ENCODE results near the gene CCDC148.
"Not testable (repeated sequence)": the region's sequence is repeated elsewhere in the genome, so short reads cannot be mapped to it uniquely, and the experiment has no call there.

Gene CCDC148

GRCh38 chr2:158357122-158357521, 99.4 kb downstream of the CCDC148 start:
- H3K27me3 Mint-ChIP-seq (ENCODE audit: low read depth), result no peaks in the 10 kb centered on the region
- H3K9me3 Mint-ChIP-seq, result peaks cover 20% of the 10 kb centered on the region
- peaks cover 3% of the 10 kb centered on the region for H3K36me3 Mint-ChIP-seq (ENCODE audit: low read depth)
- no peaks in the 10 kb centered on the region for H3K4me1 Mint-ChIP-seq
- TF ChIP-seq CTCF (IDR thresholded peaks at IDR 0.05; ENCODE audit: unreplicated experiment in 3 of 3), result no peak
- H3K27ac Mint-ChIP-seq, result no peak overlapping the region
- H3K4me3 Mint-ChIP-seq, result no peak overlapping the region

- not testable (repeated sequence) for H3K4me3 Mint-ChIP-seq; H3K9me3 Mint-ChIP-seq; H3K36me3 Mint-ChIP-seq (ENCODE audit: low read depth); H3K27me3 Mint-ChIP-seq (ENCODE audit: low read depth); H3K27ac Mint-ChIP-seq; H3K4me1 Mint-ChIP-seq
These were observed 105.1 kb downstream of the CCDC148 start for GRCh38 chr2:158351466-158351816.

GRCh38 chr2:158350751-158351465, 105.6 kb downstream of the CCDC148 start:
- H3K27me3 Mint-ChIP-seq (ENCODE audit: low read depth); H3K9me3 Mint-ChIP-seq; H3K36me3 Mint-ChIP-seq (ENCODE audit: low read depth); H3K27ac Mint-ChIP-seq; H3K4me3 Mint-ChIP-seq; H3K4me1 Mint-ChIP-seq: not testable (repeated sequence)

- peak overlapping the region in 1 of 3 experiments; percentile 0 for H3K4me3 Mint-ChIP-seq
These were observed 110.5 kb downstream of the CCDC148 start for GRCh38 chr2:158346032-158346431.

GRCh38 chr2:158339513-158339912, 117.0 kb downstream of the CCDC148 start:
- Mint-ChIP-seq H3K4me3 (no peak overlapping the region), H3K4me1 (peaks cover 5% of the 10 kb centered on the region), H3K27ac (no peak overlapping the region), H3K36me3 (ENCODE audit: low read depth) (peaks cover 3% of the 10 kb centered on the region), H3K27me3 (ENCODE audit: low read depth) (no peaks in the 10 kb centered on the region), H3K9me3 (no peaks in the 10 kb centered on the region)
- no peak for TF ChIP-seq CTCF (IDR thresholded peaks at IDR 0.05; ENCODE audit: unreplicated experiment in 3 of 3)

More at GRCh38 chr2:158346032-158346431, 110.5 kb downstream of the CCDC148 start:
- H3K36me3 Mint-ChIP-seq (ENCODE audit: low read depth), result no peaks in the 10 kb centered on the region
- H3K27me3 Mint-ChIP-seq (ENCODE audit: low read depth), result no peaks in the 10 kb centered on the region
- peaks cover 17% of the 10 kb centered on the region for H3K4me1 Mint-ChIP-seq
- no peaks in the 10 kb centered on the region for H3K9me3 Mint-ChIP-seq
- no peak for TF ChIP-seq CTCF (IDR thresholded peaks at IDR 0.05; ENCODE audit: unreplicated experiment in 3 of 3)
- peak overlapping the region; percentile 57 to 80 (median 64) for H3K27ac Mint-ChIP-seq

- no peak for TF ChIP-seq CTCF (IDR thresholded peaks at IDR 0.05; ENCODE audit: unreplicated experiment in 3 of 3)
- Mint-ChIP-seq H3K4me1 (peaks cover 5% of the 10 kb centered on the region), H3K27ac (no peak overlapping the region), H3K36me3 (ENCODE audit: low read depth) (peaks cover 12% of the 10 kb centered on the region), H3K9me3 (peaks cover 8% of the 10 kb centered on the region), H3K4me3 (no peak overlapping the region), H3K27me3 (ENCODE audit: low read depth) (no peaks in the 10 kb centered on the region)
These were observed 119.5 kb downstream of the CCDC148 start for GRCh38 chr2:158337018-158337417.

- not testable (repeated sequence) for H3K4me3 Mint-ChIP-seq; H3K27me3 Mint-ChIP-seq (ENCODE audit: low read depth)
These were observed 124.8 kb downstream of the CCDC148 start for GRCh38 chr2:158331799-158332198.

More at GRCh38 chr2:158331799-158332198, 124.8 kb downstream of the CCDC148 start:
- H3K4me1 Mint-ChIP-seq, H3K27ac Mint-ChIP-seq: not testable (repeated sequence)
- Mint-ChIP-seq H3K9me3 (peaks cover 26% of the 10 kb centered on the region), H3K36me3 (ENCODE audit: low read depth) (peaks cover 18% of the 10 kb centered on the region)

Data from nephron (organoid).